HepG2 (cell line): ENCODE data around the gene P2RX1.

Experiments used
- ATF7 ChIP-seq, 2 experiments: fragments of 450-650 bp in 1 of 2; sonication (generic) in 1 of 2; formaldehyde crosslinking in 1 of 2; IDR thresholded peaks; 2 replicates each; pipeline versions ENCODE4 v1.4.0 to v1.6.1; 2016 to 2020; ENCODE audit warnings: antibody characterized with exemption in 1 of 2, mild to moderate bottlenecking in 1 of 2, missing genetic modification reagents in 1 of 2
- EZH2 ChIP-seq: conservative IDR thresholded peaks from 2 replicates; pipeline ENCODE4 v1.6.1; 2012; ENCODE audit warnings: mild to moderate bottlenecking, low read depth, low read length, moderate library complexity
- HDAC6 ChIP-seq: fragments of 200-600 bp; sonication (generic); IDR thresholded peaks from 2 replicates; pipeline ENCODE4 v1.7.0; 2017; ENCODE audit warnings: mild to moderate bottlenecking, antibody characterized with exemption, low read length, low read depth
- NFYB ChIP-seq: sonication (generic); formaldehyde crosslinking; IDR thresholded peaks from 2 replicates; pipeline ENCODE4 v1.4.0; 2020; ENCODE audit warnings: missing genetic modification reagents
- POLR2A ChIP-seq, 2 experiments: IDR thresholded peaks; 2 replicates each; pipeline ENCODE4 v1.6.1; 2011; ENCODE audit warnings: low read depth in 2 of 2, low read length in 2 of 2, mild to moderate bottlenecking in 1 of 2, moderate library complexity in 1 of 2; ENCODE audit not compliant: insufficient read depth in 1 of 2
- PRDM10 ChIP-seq: sonication (generic); formaldehyde crosslinking; IDR thresholded peaks from 2 replicates; pipeline ENCODE4 v1.4.0; 2020; ENCODE audit warnings: low read depth, missing genetic modification reagents
- TARDBP ChIP-seq: sonication (generic); formaldehyde crosslinking; IDR thresholded peaks from 2 replicates; pipeline ENCODE4 v1.8.0; 2022; ENCODE audit warnings: mild to moderate bottlenecking, missing genetic modification reagents
- TCF12 ChIP-seq, 2 experiments: fragments of 450-650 bp in 1 of 2; sonication (generic) in 1 of 2; formaldehyde crosslinking in 1 of 2; IDR thresholded peaks; 2 replicates each; pipeline versions ENCODE4 v1.6.1 to v1.8.0; 2017 to 2022; ENCODE audit warnings: antibody characterized with exemption in 1 of 2, mild to moderate bottlenecking in 1 of 2, missing genetic modification reagents in 1 of 2, moderate library complexity in 1 of 2
- USF2 ChIP-seq, 2 experiments: sonication (generic) in 1 of 2; formaldehyde crosslinking in 1 of 2; IDR thresholded peaks; 2 replicates each; pipeline versions ENCODE4 v1.5.1 to v1.6.1; 2011 to 2020; ENCODE audit warnings: borderline replicate concordance in 1 of 2, low read depth in 1 of 2, low read length in 1 of 2, mild to moderate bottlenecking in 1 of 2, missing genetic modification reagents in 1 of 2, moderate library complexity in 1 of 2
- ZHX1 ChIP-seq: sonication (generic); formaldehyde crosslinking; IDR thresholded peaks from 2 replicates; pipeline ENCODE4 v1.8.1; 2022; ENCODE audit warnings: low read depth, mild to moderate bottlenecking, missing genetic modification reagents
- ZKSCAN1 ChIP-seq: fragments of 150-350 bp; IDR thresholded peaks from 2 replicates; pipeline ENCODE4 v1.6.1; 2014; ENCODE audit warnings: low read length
- ZNF329 ChIP-seq: sonication (generic); formaldehyde crosslinking; IDR thresholded peaks from 2 replicates; pipeline ENCODE4 v1.9.0; 2021; ENCODE audit warnings: low read depth, mild to moderate bottlenecking, missing genetic modification reagents
- ZNF770 ChIP-seq: sonication (generic); formaldehyde crosslinking; IDR thresholded peaks from 2 replicates; pipeline ENCODE4 v1.5.0; 2020; ENCODE audit warnings: mild to moderate bottlenecking, missing genetic modification reagents
- ZNF891 ChIP-seq: sonication (generic); formaldehyde crosslinking; IDR thresholded peaks from 2 replicates; pipeline ENCODE4 v1.5.0; 2020; ENCODE audit warnings: mild to moderate bottlenecking, missing genetic modification reagents

GRCh38 chr17:3912827-3913226 is 3.4 kb downstream of the P2RX1 start:
- TF ChIP-seq USF2 (IDR thresholded peaks at IDR 0.05; ENCODE audit: low read depth, low read length) (no peak), USF2 (CRISPR knock-in tag; IDR thresholded peaks at IDR 0.05; ENCODE audit: borderline replicate concordance) (no peak), POLR2A (IDR thresholded peaks at IDR 0.05; ENCODE audit: insufficient read depth in 1 of 2, low read depth in 2 of 2, low read length in 2 of 2) (no peak), TARDBP (CRISPR knock-in tag) (no peak), ZNF891 (CRISPR knock-in tag) (no peak), NFYB (no peak), ZNF329 (CRISPR knock-in tag) (no peak), ATF7 (IDR thresholded peaks at IDR 0.05) (no peak), ATF7 (CRISPR knock-in tag; IDR thresholded peaks at IDR 0.05) (no peak), ZHX1 (CRISPR knock-in tag) (no peak), PRDM10 (CRISPR knock-in tag) (no peak), ZKSCAN1 (no peak), TCF12 (IDR thresholded peaks at IDR 0.05) (no peak), TCF12 (CRISPR knock-in tag; IDR thresholded peaks at IDR 0.05) (no peak), ZNF770 (CRISPR knock-in tag) (no peak), HDAC6 (no peak), EZH2 (no peak)
